Measurements from ENCODE around the gene NRN1L.

The NRN1L gene

DNA sequence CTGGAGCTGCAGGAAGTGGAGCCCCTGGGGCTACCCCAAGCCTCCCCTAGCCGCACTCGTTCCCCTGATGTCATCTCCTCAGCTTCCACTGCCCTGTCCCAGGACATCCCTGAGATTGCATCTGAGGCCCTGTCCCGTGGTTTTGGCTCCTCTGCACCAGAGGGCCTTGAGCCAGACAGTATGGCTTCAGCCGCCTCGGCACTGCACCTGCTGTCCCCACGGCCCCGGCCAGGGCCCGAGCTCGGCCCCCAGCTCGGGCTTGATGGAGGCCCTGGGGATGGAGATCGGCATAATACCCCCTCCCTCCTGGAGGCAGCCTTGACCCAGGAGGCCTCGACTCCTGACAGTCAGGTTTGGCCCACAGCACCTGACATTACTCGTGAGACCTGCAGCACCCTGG is 4.1 kb upstream of the NRN1L start:
- Histone ChIP-seq H2AFZ (ENCODE audit: low read depth, low read length) (no peak overlapping the region), H3K4me1 (ENCODE audit: insufficient read depth, low read length) (no peaks in the 10 kb centered on the region), H3K36me3 (ENCODE audit: insufficient read depth, low read length) (peaks cover 87% of the 10 kb centered on the region), H3K4me3 (ENCODE audit: low read length) (no peak overlapping the region), H3K9me3 (ENCODE audit: low read length) (no peaks in the 10 kb centered on the region), H3K27me3 (ENCODE audit: insufficient read depth, low read length) (no peaks in the 10 kb centered on the region)

DNA sequence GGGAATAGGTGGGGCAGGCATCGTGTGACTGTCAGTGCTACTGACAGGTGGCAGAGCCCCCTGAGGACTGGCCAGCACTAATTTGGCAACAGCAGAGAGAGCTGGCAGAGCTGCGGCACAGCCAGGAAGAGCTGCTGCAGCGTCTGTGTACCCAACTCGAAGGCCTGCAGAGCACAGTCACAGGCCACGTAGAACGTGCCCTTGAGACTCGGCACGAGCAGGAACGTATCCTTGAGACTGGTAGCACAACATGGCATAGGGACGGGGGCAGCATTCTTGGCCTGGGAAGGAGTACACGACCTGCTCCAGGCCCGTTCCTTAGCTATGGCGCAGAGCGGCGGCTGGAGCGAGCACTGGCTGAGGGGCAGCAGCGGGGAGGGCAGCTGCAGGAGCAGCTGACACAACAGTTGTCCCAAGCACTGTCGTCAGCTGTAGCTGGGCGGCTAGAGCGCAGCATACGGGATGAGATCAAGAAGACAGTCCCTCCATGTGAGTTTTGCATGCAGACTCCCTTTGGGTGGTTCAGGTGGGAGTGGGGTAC is 3.0 kb upstream of the NRN1L start:
- H3K4me3 ChIP-seq (ENCODE audit: low read length): no peak overlapping the region
- H3K27me3 ChIP-seq (ENCODE audit: insufficient read depth, low read length): no peaks in the 10 kb centered on the region
- no peaks in the 10 kb centered on the region for H3K4me1 ChIP-seq (ENCODE audit: insufficient read depth, low read length)
- H2AFZ ChIP-seq (ENCODE audit: low read depth, low read length): no peak overlapping the region
- peaks cover 83% of the 10 kb centered on the region for H3K36me3 ChIP-seq (ENCODE audit: insufficient read depth, low read length)
- no peaks in the 10 kb centered on the region for H3K9me3 ChIP-seq (ENCODE audit: low read length)

DNA sequence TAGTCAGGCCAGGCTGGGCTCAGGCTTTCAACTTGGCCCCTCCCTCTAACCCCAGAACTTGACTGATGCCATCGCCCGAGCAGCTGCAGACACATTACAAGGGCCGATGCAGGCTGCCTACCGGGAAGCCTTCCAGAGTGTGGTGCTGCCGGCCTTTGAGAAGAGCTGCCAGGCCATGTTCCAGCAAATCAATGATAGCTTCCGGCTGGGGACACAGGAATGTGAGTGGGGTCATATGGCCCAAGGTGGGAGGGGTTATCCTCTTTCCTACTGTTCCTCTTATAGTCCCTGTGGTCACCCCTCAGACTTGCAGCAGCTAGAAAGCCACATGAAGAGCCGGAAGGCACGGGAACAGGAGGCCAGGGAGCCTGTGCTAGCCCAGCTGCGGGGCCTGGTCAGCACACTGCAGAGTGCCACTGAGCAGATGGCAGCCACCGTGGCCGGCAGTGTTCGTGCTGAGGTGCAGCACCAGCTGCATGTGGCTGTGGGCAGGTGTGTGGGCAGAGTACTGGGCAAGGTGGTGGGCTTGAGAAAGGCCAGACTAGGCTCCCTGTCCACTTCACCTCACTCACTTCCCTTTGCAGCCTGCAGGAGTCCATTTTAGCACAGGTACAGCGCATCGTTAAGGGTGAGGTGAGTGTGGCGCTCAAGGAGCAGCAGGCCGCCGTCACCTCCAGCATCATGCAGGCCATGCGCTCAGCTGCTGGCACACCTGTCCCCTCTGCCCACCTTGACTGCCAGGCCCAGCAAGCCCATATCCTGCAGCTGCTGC is 2.1 kb upstream of the NRN1L start:
- H2AFZ ChIP-seq (ENCODE audit: low read depth, low read length): no peak overlapping the region
- H3K27me3 ChIP-seq (ENCODE audit: insufficient read depth, low read length): no peaks in the 10 kb centered on the region
- H3K9me3 ChIP-seq (ENCODE audit: low read length): no peaks in the 10 kb centered on the region
- no peaks in the 10 kb centered on the region for H3K4me1 ChIP-seq (ENCODE audit: insufficient read depth, low read length)
- no peak overlapping the region for H3K4me3 ChIP-seq (ENCODE audit: low read length)
- peaks cover 75% of the 10 kb centered on the region for H3K36me3 ChIP-seq (ENCODE audit: insufficient read depth, low read length)

DNA sequence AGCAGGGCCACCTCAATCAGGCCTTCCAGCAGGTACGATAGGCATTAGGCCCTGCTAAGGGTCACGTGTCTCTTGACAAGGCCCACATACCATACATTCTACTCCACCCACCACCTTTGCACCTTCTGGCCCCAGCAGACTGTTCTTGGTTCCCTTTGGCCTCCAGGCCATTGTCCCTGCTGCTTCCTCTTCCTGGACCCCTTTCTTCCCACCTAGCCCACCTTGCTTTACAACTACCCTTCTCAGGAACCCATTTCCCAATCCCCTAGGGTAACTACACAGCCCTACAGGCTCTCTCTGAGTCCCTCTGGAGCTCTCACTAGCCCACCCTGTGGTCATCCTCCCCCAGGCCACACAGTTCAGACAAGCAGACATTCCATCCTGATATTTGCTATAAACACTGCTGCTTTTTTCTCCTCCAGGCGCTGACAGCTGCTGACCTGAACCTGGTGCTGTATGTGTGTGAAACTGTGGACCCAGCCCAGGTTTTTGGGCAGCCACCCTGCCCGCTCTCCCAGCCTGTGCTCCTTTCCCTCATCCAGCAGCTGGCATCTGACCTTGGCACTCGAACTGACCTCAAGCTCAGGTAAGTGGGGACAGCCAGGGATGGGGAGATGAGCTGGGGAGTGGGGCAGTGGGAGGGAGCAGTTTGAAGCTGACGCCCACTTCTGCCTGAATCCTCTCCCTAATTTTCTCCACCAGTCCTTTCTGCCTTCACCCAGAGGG is 1.4 kb upstream of the NRN1L start:
- H2AFZ ChIP-seq (ENCODE audit: low read depth, low read length): no peak overlapping the region
- no peak overlapping the region for H3K4me3 ChIP-seq (ENCODE audit: low read length)
- H3K9me3 ChIP-seq (ENCODE audit: low read length): no peaks in the 10 kb centered on the region
- no peaks in the 10 kb centered on the region for H3K27me3 ChIP-seq (ENCODE audit: insufficient read depth, low read length)
- peaks cover 67% of the 10 kb centered on the region for H3K36me3 ChIP-seq (ENCODE audit: insufficient read depth, low read length)
- no peaks in the 10 kb centered on the region for H3K4me1 ChIP-seq (ENCODE audit: insufficient read depth, low read length)

DNA sequence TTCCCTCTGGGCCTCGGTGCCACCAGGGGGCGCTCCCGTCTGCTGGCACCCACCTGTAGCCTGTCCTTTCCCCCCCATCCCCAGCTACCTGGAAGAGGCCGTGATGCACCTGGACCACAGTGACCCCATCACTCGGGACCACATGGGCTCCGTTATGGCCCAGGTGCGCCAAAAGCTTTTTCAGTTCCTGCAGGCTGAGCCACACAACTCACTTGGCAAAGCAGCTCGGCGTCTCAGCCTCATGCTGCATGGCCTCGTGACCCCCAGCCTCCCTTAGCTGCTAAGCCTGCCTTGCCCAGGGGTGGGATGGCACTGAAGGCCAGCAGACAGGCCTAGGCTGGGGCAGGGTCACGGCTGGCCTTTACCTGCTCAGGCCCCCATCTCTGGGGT is 818 bp upstream of the NRN1L start:
- Histone ChIP-seq H3K4me1 (ENCODE audit: insufficient read depth, low read length) (no peaks in the 10 kb centered on the region), H2AFZ (ENCODE audit: low read depth, low read length) (no peak overlapping the region), H3K36me3 (ENCODE audit: insufficient read depth, low read length) (peaks cover 62% of the 10 kb centered on the region)

DNA sequence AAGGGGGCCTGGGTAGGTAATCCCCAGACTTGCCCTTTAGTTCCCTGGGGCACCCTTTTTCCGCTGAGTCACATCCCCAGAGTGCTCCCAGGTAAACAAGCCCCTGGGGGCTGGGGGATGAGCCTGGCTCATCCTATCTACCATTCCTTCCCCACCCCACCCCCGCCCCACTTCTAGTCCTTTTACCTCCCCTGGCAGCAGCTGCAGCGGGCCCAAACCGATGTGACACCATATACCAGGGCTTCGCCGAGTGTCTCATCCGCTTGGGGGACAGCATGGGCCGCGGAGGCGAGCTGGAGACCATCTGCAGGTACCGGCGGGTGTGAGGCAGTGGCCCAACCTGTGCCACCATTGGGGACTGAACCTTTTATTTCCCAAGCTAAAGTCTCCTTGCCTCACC is 860 bp downstream of the NRN1L start:
- Histone ChIP-seq H3K36me3 (ENCODE audit: insufficient read depth, low read length) (peaks cover 45% of the 10 kb centered on the region), H3K4me1 (ENCODE audit: insufficient read depth, low read length) (no peaks in the 10 kb centered on the region)

More for the DNA sequence above, 818 bp upstream of the NRN1L start:
- H3K4me3 ChIP-seq (ENCODE audit: low read length): no peak overlapping the region
- H3K27me3 ChIP-seq (ENCODE audit: insufficient read depth, low read length): no peaks in the 10 kb centered on the region
- H3K9me3 ChIP-seq (ENCODE audit: low read length): no peaks in the 10 kb centered on the region

DNA sequence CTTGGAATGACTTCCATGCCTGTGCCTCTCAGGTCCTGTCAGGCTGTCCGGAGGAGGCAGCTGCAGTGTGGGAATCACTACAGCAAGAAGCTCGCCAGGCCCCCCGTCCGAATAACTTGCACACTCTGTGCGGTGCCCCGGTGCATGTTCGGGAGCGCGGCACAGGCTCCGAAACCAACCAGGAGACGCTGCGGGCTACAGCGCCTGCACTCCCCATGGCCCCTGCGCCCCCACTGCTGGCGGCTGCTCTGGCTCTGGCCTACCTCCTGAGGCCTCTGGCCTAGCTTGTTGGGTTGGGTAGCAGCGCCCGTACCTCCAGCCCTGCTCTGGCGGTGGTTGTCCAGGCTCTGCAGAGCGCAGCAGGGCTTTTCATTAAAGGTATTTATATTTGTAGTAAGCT is 1.3 kb downstream of the NRN1L start:
- Histone ChIP-seq H3K4me1 (ENCODE audit: insufficient read depth, low read length) (no peaks in the 10 kb centered on the region), H3K36me3 (ENCODE audit: insufficient read depth, low read length) (peaks cover 40% of the 10 kb centered on the region)

More for the DNA sequence above, 860 bp downstream of the NRN1L start:
- Histone ChIP-seq H3K4me3 (ENCODE audit: low read length) (no peak overlapping the region), H3K27me3 (ENCODE audit: insufficient read depth, low read length) (no peaks in the 10 kb centered on the region), H3K9me3 (ENCODE audit: low read length) (no peaks in the 10 kb centered on the region), H2AFZ (ENCODE audit: low read depth, low read length) (no peak overlapping the region)

DNA sequence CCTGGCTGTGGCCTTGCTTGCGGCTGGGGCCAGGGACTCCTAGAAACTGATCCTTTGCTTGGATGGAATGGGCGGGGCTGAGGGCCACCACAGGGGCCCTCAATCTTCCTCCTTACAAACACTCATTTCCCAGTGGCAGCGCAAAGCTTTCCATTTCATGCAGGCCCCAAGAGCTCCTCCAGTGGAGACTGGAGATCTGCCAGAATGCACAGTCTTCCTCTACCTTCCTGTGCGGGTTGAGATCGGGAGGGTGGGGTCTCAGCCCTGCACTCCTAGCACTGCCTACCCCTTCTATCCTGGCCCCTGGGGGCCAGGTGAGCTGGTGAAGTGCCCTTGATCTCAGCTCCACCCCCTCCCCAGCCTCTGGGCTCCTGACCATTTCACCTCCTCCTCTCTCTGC is 1.7 kb downstream of the NRN1L start:
- Histone ChIP-seq H3K9me3 (ENCODE audit: low read length) (no peaks in the 10 kb centered on the region), H2AFZ (ENCODE audit: low read depth, low read length) (no peak overlapping the region), H3K27me3 (ENCODE audit: insufficient read depth, low read length) (no peaks in the 10 kb centered on the region), H3K36me3 (ENCODE audit: insufficient read depth, low read length) (peaks cover 36% of the 10 kb centered on the region), H3K4me3 (ENCODE audit: low read length) (no peak overlapping the region), H3K4me1 (ENCODE audit: insufficient read depth, low read length) (no peaks in the 10 kb centered on the region)

More for the DNA sequence above, 1.3 kb downstream of the NRN1L start:
- Histone ChIP-seq H3K9me3 (ENCODE audit: low read length) (no peaks in the 10 kb centered on the region), H3K27me3 (ENCODE audit: insufficient read depth, low read length) (no peaks in the 10 kb centered on the region), H3K4me3 (ENCODE audit: low read length) (no peak overlapping the region), H2AFZ (ENCODE audit: low read depth, low read length) (no peak overlapping the region)

DNA sequence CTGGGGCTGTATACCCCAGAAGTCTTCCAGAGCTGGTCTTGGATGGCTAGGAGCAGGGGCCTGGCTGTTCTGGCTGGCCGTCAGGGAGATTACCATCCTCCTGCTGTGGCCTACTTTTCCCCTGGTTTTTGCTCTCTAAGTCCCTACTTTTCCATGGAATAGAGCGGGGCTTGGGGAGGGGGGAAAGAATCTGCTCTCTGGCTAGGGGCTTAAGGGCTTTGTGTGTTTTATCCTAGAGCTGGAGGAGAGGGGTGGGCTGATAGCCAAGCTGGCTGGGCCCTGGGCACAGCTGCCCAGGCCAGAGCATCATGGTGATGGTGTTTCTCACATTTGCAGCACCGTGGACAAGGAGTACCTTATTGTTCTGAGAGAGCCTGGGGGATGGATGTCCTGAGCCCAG is 3.6 kb downstream of the NRN1L start:
- Histone ChIP-seq H2AFZ (ENCODE audit: low read depth, low read length) (no peak overlapping the region), H3K4me3 (ENCODE audit: low read length) (no peak overlapping the region), H3K36me3 (ENCODE audit: insufficient read depth, low read length) (peaks cover 17% of the 10 kb centered on the region), H3K27me3 (ENCODE audit: insufficient read depth, low read length) (no peaks in the 10 kb centered on the region), H3K9me3 (ENCODE audit: low read length) (no peaks in the 10 kb centered on the region), H3K4me1 (ENCODE audit: insufficient read depth, low read length) (peaks cover 6% of the 10 kb centered on the region)

DNA sequence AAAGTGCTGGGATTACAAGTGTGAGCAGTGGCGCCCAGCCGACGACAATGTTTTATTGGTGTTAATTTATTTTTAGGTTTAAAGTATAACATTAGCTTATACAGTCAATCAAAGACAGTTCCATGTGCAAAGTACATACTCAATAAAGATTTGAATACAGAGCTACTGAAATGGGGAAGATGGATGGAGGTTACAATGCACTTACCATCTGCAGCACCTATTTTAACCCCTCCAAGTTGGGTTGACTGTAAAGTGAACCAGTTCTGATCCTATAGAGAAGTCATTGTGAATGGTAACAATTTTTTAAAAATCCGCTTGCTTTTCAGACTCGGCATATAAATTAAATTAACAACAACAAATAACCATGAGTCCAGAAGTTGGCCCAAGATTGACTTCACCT is 7.7 kb downstream of the NRN1L start:
- Histone ChIP-seq H2AFZ (ENCODE audit: low read depth, low read length) (peak overlapping the region; percentile 77), H3K36me3 (ENCODE audit: insufficient read depth, low read length) (no peaks in the 10 kb centered on the region), H3K4me3 (ENCODE audit: low read length) (peak overlapping the region; percentile 53), H3K4me1 (ENCODE audit: insufficient read depth, low read length) (peaks cover 26% of the 10 kb centered on the region), H3K27me3 (ENCODE audit: insufficient read depth, low read length) (no peaks in the 10 kb centered on the region), H3K9me3 (ENCODE audit: low read length) (no peaks in the 10 kb centered on the region)

DNA sequence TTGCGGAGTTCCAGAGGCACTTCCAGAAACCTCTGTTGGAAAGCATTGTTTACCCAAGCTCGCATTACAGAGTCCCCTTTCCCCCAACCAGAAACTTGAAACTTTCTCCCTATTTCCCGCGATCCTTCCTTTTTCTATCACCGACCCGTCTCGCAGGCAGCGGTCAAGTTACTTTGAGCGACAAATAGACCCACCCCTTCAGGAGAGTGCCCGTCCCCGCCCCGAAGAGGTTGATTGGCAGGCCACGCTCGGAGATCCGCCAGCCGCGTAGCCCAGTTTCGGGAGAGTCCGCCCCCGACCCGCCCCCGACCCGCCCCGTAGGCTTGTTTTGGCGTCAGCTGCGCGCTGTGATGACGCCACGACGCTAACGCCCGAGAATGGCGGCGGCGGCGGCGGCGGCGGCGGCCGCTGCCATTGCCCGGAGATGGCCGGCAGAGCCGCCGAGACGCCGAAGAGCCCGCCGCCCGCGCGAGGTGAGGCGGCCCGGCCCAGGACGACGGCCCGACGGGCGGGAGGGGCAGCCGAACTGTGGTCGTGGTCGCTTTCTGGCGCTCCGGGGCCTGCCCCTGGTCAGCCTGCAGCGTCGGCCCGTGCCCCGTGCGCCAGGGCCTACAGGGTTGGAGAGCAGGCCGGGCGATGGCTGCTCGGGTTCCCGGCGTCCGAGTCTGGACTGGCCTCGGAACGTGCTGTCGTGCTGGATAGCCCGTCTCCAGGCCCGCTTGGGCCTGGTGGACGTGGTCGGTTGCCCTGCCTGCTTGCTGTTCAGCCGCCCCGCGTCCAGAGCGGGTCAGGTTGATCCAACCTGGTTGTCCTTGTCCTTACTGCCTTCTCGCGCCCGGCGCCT is 8.4 kb downstream of the NRN1L start, which contains the start of gene PSKH1:
PSKH1 (plus strand) TSS at position 356 of the 844 bp plus-strand sequence. CDS start 15,496 bp downstream, outside the sequence.
- Histone ChIP-seq H2AFZ (ENCODE audit: low read depth, low read length) (peak within 1 kb of the TSS; percentile 77), H3K27me3 (ENCODE audit: insufficient read depth, low read length) (no peaks in the 10 kb centered on the region)

DNA sequence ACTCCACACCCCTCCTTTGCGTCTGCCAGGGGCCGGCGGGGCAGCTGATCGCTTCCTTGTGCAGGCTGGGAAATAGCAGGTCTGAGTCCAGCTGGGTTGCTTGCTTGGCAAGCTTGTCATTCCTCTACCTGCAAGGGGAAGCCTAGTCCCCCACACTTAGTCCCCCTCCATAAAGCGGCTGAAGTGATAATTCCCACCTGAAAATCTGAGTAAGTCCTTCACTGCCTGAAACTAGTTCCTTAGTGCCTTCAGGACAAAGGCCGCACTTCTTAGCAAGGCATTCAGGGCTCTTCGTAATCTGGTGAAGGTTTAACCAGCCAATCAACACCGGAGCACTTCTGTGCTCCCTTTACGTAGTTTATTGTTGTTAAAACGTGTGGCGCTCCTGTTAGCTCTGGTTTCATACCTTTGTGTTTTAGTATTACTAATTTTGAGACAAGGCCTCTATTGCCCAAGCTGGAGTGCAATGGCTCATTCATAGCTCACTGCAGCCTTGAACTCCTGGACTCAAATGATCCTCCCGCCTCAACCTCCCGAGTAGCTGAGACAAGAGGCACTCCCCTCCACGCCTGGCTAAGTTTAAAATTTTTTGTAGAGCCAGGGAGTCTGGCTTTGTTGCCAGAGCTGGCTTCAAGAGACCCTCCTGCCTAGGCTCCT is 9.2 kb downstream of the NRN1L start:
- Histone ChIP-seq H3K9me3 (ENCODE audit: low read length) (no peaks in the 10 kb centered on the region), H3K4me3 (ENCODE audit: low read length) (peak overlapping the region; percentile 100), H3K4me1 (ENCODE audit: insufficient read depth, low read length) (peaks cover 26% of the 10 kb centered on the region), H3K27me3 (ENCODE audit: insufficient read depth, low read length) (no peaks in the 10 kb centered on the region), H2AFZ (ENCODE audit: low read depth, low read length) (peak overlapping the region; percentile 20), H3K36me3 (ENCODE audit: insufficient read depth, low read length) (no peaks in the 10 kb centered on the region)

More for the DNA sequence above, 8.4 kb downstream of the NRN1L start, which contains the start of gene PSKH1:
- no peaks in the 10 kb centered on the region for H3K9me3 ChIP-seq (ENCODE audit: low read length)
- no peaks in the 10 kb centered on the region for H3K36me3 ChIP-seq (ENCODE audit: insufficient read depth, low read length)
- peak within 1 kb of the TSS; percentile 100 for H3K4me3 ChIP-seq (ENCODE audit: low read length)
- peaks cover 26% of the 10 kb centered on the region for H3K4me1 ChIP-seq (ENCODE audit: insufficient read depth, low read length)

All from neuron (in vitro differentiated cells).